CD4-positive, alpha-beta T cell (primary cell): ENCODE measurements around the gene FASN. TPM values are rescaled to one million over a fixed set of nuclear protein-coding genes. Genes with fewer than 3 reads are reported as not detected.

ENCODE experiments used
- ATAC-seq: fragments of 200-7000 bp; cut with Tn5 transposase; one replicate; pipeline ENCODE4 v1.10.0; 2022; ENCODE audit warnings: mild to moderate bottlenecking; ENCODE audit not compliant: poor library complexity
- CTCF ChIA-PET: fragments of 350-600 bp; sonication (Branson Sonifier 250); formaldehyde crosslinking; loops from one replicate; lab custom pipeline; 2021; ENCODE audit warnings: antibody characterized with exemption, inconsistent platforms; lab: Charles Lee
- POLR2A ChIA-PET: fragments of 350-600 bp; sonication (Branson Sonifier 250); formaldehyde crosslinking; loops from one replicate; lab custom pipeline; 2021; ENCODE audit warnings: antibody characterized with exemption, inconsistent platforms; lab: Charles Lee
- DNase-seq, 14 experiments: peaks; one replicate each; pipeline ENCODE4 v3.0.0-alpha.2; 2013 to 2020; ENCODE audit warnings: mixed read lengths in 2 of 14
- H3K27ac ChIP-seq, 2 donors: one replicate each; pipeline versions ENCODE4 v1.5.1 to v1.7.0; 2013; ENCODE audit warnings: low read length in 2 of 2, low read depth in 1 of 2, mild to moderate bottlenecking in 1 of 2
- H3K27me3 ChIP-seq, 2 experiments: 1 replicate in 1 of 2; 2 replicates in 1 of 2; pipeline versions ENCODE4 v1.6.1 to v1.7.0; 2013; ENCODE audit warnings: low read length in 2 of 2, control low read depth in 1 of 2, mild to moderate bottlenecking in 1 of 2, moderate library complexity in 1 of 2; ENCODE audit not compliant: insufficient read depth in 2 of 2, control insufficient read depth in 1 of 2
- H3K36me3 ChIP-seq: one replicate; pipeline ENCODE4 v1.6.1; 2013; ENCODE audit warnings: low read length, control low read depth; ENCODE audit not compliant: insufficient read depth
- H3K4me1 ChIP-seq: one replicate; pipeline ENCODE4 v1.6.1; 2013; ENCODE audit warnings: low read length, control low read depth; ENCODE audit not compliant: insufficient read depth
- H3K4me3 ChIP-seq: one replicate; pipeline ENCODE4 v1.5.1; 2013; ENCODE audit warnings: mild to moderate bottlenecking, low read length, moderate library complexity
- H3K9me3 ChIP-seq, 2 experiments: 1 replicate in 1 of 2; 2 replicates in 1 of 2; pipeline versions ENCODE4 v1.6.1 to v1.7.0; 2013; ENCODE audit warnings: low read length in 2 of 2, mild to moderate bottlenecking in 2 of 2, control low read depth in 1 of 2, moderate library complexity in 1 of 2; ENCODE audit not compliant: control insufficient read depth in 1 of 2, insufficient read depth in 1 of 2
- H3K27ac Mint-ChIP-seq: one replicate; pipeline ENCODE4 v1.8.0; 2020; ENCODE audit warnings: mixed read lengths
- H3K27me3 Mint-ChIP-seq: one replicate; pipeline ENCODE4 v1.8.0; 2021; ENCODE audit warnings: mixed read lengths
- H3K36me3 Mint-ChIP-seq: one replicate; pipeline ENCODE4 v1.8.0; 2021; ENCODE audit warnings: low read depth, mixed read lengths
- H3K4me1 Mint-ChIP-seq: one replicate; pipeline ENCODE4 v1.8.0; 2021; ENCODE audit warnings: low read depth, mixed read lengths
- H3K4me3 Mint-ChIP-seq: one replicate; pipeline ENCODE4 v1.8.0; 2020; ENCODE audit warnings: mild to moderate bottlenecking, mixed read lengths
- H3K9me3 Mint-ChIP-seq: one replicate; pipeline ENCODE4 v1.8.0; 2020; ENCODE audit warnings: mixed read lengths
- intact Hi-C, 2 experiments: fragments of 100-400 bp; cut with DNase I in 1 of 2; cut with micrococcal nuclease in 1 of 2; formaldehyde crosslinking; loops; one replicate each; pipeline versions ENCODE4 v1.15.1 to v1.9.0; 2023 to 2025; cut with DNase I, micrococcal nuclease
- total RNA-seq, 174 experiments: library from RNA in 2 of 174; stranded (reverse) in 2 of 174; gene quantifications; one replicate each; pipeline ENCODE4 v1.2.3 and lab custom pipeline; 2021 to 2026
- TF ChIP-seq, protein P1 (sequence below): fragments of 200-600 bp; IDR thresholded peaks from one replicate; pipeline ENCODE4 v1.8.0; 2022; ENCODE audit warnings: antibody characterized with exemption, mild to moderate bottlenecking

The FASN gene
- total RNA-seq, 2 experiments from 2014 or later = 168 to 174 TPM

DNA sequence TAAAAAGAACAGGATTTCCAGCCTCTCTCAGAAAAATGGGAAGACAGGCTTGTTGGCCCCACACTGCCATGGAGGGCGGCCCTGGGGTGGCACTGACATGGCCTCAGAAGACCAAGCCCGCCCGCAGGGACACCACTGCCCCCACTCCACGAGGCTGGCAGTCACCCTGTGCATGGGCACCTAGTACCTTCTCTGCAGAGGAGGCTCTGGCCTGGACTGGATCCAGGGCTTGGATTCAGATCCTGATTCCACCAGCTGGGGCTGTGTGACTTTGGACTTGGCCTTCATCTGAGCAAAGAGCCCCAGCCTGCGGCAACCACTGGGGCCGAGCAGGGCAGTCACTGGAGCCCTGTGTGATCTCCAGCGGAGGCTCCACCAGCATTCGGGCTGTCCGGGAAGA, 16.8 kb upstream of the FASN start:
- TF ChIP-seq, protein P1, sequence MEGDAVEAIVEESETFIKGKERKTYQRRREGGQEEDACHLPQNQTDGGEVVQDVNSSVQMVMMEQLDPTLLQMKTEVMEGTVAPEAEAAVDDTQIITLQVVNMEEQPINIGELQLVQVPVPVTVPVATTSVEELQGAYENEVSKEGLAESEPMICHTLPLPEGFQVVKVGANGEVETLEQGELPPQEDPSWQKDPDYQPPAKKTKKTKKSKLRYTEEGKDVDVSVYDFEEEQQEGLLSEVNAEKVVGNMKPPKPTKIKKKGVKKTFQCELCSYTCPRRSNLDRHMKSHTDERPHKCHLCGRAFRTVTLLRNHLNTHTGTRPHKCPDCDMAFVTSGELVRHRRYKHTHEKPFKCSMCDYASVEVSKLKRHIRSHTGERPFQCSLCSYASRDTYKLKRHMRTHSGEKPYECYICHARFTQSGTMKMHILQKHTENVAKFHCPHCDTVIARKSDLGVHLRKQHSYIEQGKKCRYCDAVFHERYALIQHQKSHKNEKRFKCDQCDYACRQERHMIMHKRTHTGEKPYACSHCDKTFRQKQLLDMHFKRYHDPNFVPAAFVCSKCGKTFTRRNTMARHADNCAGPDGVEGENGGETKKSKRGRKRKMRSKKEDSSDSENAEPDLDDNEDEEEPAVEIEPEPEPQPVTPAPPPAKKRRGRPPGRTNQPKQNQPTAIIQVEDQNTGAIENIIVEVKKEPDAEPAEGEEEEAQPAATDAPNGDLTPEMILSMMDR = no peak
- Mint-ChIP-seq H3K27me3 (no peaks in the 10 kb centered on the region), H3K9me3 (no peaks in the 10 kb centered on the region), H3K4me3 (no peak overlapping the region), H3K27ac (no peak overlapping the region), H3K4me1 (peaks cover 18% of the 10 kb centered on the region), H3K36me3 (peaks cover 12% of the 10 kb centered on the region)
- Histone ChIP-seq H3K27me3 (no peaks in the 10 kb centered on the region), H3K4me1 (peaks cover 8% of the 10 kb centered on the region), H3K4me3 (no peak overlapping the region), H3K9me3 (no peaks in the 10 kb centered on the region), H3K36me3 (peaks cover 4% of the 10 kb centered on the region), H3K27ac (no peak overlapping the region)
- DNase-seq (no peak), ATAC-seq (no peak)
- CTCF ChIA-PET = no interaction called here
- intact Hi-C loops = no loop called here
- POLR2A ChIA-PET = no interaction called here

DNA sequence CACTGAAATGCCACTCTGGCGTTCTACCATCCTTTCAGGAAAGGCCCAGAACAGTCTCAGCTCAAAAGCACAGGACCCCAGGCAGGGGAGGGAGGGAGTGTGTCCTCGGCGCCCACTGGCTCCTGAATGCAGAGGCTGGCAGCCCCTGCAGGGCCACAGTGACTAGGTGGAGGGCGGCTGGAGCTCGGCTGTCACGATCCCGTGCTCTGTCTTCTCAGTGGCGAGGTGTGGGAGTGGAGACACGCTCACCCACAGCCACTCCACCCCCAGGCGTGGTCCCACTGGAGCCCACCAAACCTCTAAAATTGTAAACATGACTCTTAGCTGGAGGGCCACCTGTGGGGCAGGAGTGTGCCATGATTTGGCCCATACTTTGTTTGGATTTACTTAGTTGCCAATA, 16.4 kb upstream of the FASN start:
- H3K4me1 ChIP-seq = peaks cover 4% of the 10 kb centered on the region
- Mint-ChIP-seq H3K27ac (no peak overlapping the region), H3K4me3 (no peak overlapping the region), H3K9me3 (no peaks in the 10 kb centered on the region), H3K4me1 (peaks cover 14% of the 10 kb centered on the region), H3K27me3 (no peaks in the 10 kb centered on the region), H3K36me3 (peaks cover 12% of the 10 kb centered on the region)
- intact Hi-C loops = no loop called here
- POLR2A ChIA-PET = no interaction called here
- CTCF ChIA-PET = no interaction called here
- TF ChIP-seq, protein P1 = no peak
- ATAC-seq (no peak), DNase-seq (no peak)
- peaks cover 4% of the 10 kb centered on the region for H3K36me3 ChIP-seq
- no peak overlapping the region for H3K4me3 ChIP-seq
- H3K27ac ChIP-seq = no peak overlapping the region
- no peaks in the 10 kb centered on the region for H3K9me3 ChIP-seq
- H3K27me3 ChIP-seq = no peaks in the 10 kb centered on the region

DNA sequence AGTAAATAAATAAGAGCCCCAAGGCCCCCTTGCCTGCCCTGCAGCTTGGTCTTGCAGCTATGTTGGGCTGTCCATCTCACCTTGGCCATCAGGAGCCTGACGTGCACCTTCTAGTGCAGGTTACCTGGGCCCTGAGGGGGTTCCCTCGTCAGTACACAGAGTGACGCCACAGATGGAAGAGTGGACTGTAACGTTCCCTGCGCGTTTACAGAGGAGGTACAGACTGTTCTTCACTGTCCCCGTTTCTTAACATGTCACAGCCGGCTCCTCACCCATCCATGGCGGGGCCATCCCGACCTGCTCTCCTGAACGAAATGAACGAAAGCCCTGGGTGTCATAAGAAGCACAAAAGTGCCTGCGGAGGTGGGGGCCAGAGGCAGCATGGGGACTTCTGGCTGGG, 15.9 kb upstream of the FASN start:
- TF ChIP-seq, protein P1 = no peak
- H3K27me3 ChIP-seq = no peaks in the 10 kb centered on the region
- Mint-ChIP-seq H3K4me3 (no peak overlapping the region), H3K27ac (no peak overlapping the region), H3K4me1 (peaks cover 11% of the 10 kb centered on the region), H3K9me3 (no peaks in the 10 kb centered on the region), H3K27me3 (no peaks in the 10 kb centered on the region), H3K36me3 (peaks cover 14% of the 10 kb centered on the region)
- intact Hi-C loops = no loop called here
- no peak overlapping the region for H3K27ac ChIP-seq
- H3K9me3 ChIP-seq = no peaks in the 10 kb centered on the region
- ATAC-seq = no peak
- H3K36me3 ChIP-seq = peaks cover 4% of the 10 kb centered on the region
- ChIA-PET POLR2A (no interaction called here), CTCF (no interaction called here)
- H3K4me3 ChIP-seq = no peak overlapping the region
- DNase-seq = no peak
- no peaks in the 10 kb centered on the region for H3K4me1 ChIP-seq
